ENCODE data around the gene USP33.

USP33 gene

GRCh38 chr1:77664939-77665516, 94.6 kb downstream of the USP33 start:
- H3K4me2 ChIP-seq (ENCODE audit: low read length) = no peak overlapping the region
- H2BK15ac ChIP-seq (replicated peaks; ENCODE audit: low read depth) = no peak overlapping the region
- no peak overlapping the region for H2AK5ac ChIP-seq (ENCODE audit: low read length)
- H3K79me2 ChIP-seq (ENCODE audit: control insufficient read depth, insufficient read depth, low read length) = peaks cover 41% of the 10 kb centered on the region
- no peaks in the 10 kb centered on the region for H3K4me1 ChIP-seq (ENCODE audit: control insufficient read depth, low read depth, low read length)
- no peak overlapping the region for H3K4me3 ChIP-seq (ENCODE audit: low read length)
- H2BK5ac ChIP-seq (ENCODE audit: low read length) = no peak overlapping the region
- no peak overlapping the region for H3K18ac ChIP-seq (ENCODE audit: low read length)
- H3K79me1 ChIP-seq (ENCODE audit: low read length) = peaks cover 8% of the 10 kb centered on the region
- H3K56ac ChIP-seq (ENCODE audit: low read length) = no peak overlapping the region
- H4K8ac ChIP-seq (ENCODE audit: low read depth, low read length) = no peak overlapping the region
- H3K4ac ChIP-seq (ENCODE audit: low read depth, low read length) = no peak overlapping the region
- WGBS (ENCODE audit: extremely low coverage, insufficient coverage, low lambda C conversion rate) = no CpG with 5 or more reads among the region's 3 CpGs
- no peak overlapping the region for H4K5ac ChIP-seq (ENCODE audit: low read length)
- no peaks in the 10 kb centered on the region for H3K36me3 ChIP-seq (ENCODE audit: control insufficient read depth, insufficient read depth, low read length)
- no peaks in the 10 kb centered on the region for H3K27me3 ChIP-seq (ENCODE audit: insufficient read depth, low read length, poor library complexity)
- no peak overlapping the region for H3K23ac ChIP-seq (ENCODE audit: low read length)
- no peak for DNase-seq
- no peak overlapping the region for H2BK120ac ChIP-seq (ENCODE audit: low read depth, low read length)
- H3K27ac ChIP-seq (ENCODE audit: low read depth, low read length) = no peak overlapping the region
- no peak overlapping the region for H3K9ac ChIP-seq (ENCODE audit: low read length)

GRCh38 chr1:77661696-77662095, 98.0 kb downstream of the USP33 start:
- Histone ChIP-seq H3K79me2 (ENCODE audit: control insufficient read depth, insufficient read depth, low read length) (peaks cover 37% of the 10 kb centered on the region), H3K56ac (ENCODE audit: low read length) (no peak overlapping the region), H3K27me3 (ENCODE audit: insufficient read depth, low read length, poor library complexity) (no peaks in the 10 kb centered on the region), H4K5ac (ENCODE audit: low read length) (no peak overlapping the region), H2BK5ac (ENCODE audit: low read length) (no peak overlapping the region), H2BK120ac (ENCODE audit: low read depth, low read length) (no peak overlapping the region), H3K4me3 (ENCODE audit: low read length) (no peak overlapping the region), H3K4ac (ENCODE audit: low read depth, low read length) (no peak overlapping the region), H3K18ac (ENCODE audit: low read length) (no peak overlapping the region), H2BK15ac (replicated peaks; ENCODE audit: low read depth) (no peak overlapping the region), H3K36me3 (ENCODE audit: control insufficient read depth, insufficient read depth, low read length) (no peaks in the 10 kb centered on the region), H3K23ac (ENCODE audit: low read length) (no peak overlapping the region), H3K27ac (ENCODE audit: low read depth, low read length) (no peak overlapping the region), H3K9ac (ENCODE audit: low read length) (no peak overlapping the region), H4K8ac (ENCODE audit: low read depth, low read length) (no peak overlapping the region), H2AK5ac (ENCODE audit: low read length) (no peak overlapping the region), H3K4me1 (ENCODE audit: control insufficient read depth, low read depth, low read length) (no peaks in the 10 kb centered on the region), H3K4me2 (ENCODE audit: low read length) (no peak overlapping the region), H3K79me1 (ENCODE audit: low read length) (peaks cover 8% of the 10 kb centered on the region)
- no CpG with 5 or more reads among the region's 4 CpGs for WGBS (ENCODE audit: extremely low coverage, insufficient coverage, low lambda C conversion rate)
- no peak for DNase-seq

- Histone ChIP-seq H3K4ac (ENCODE audit: low read depth, low read length) (no peak overlapping the region), H4K8ac (ENCODE audit: low read depth, low read length) (no peak overlapping the region), H3K4me2 (ENCODE audit: low read length) (no peak overlapping the region), H3K79me2 (ENCODE audit: control insufficient read depth, insufficient read depth, low read length) (peaks cover 33% of the 10 kb centered on the region), H3K27ac (ENCODE audit: low read depth, low read length) (no peak overlapping the region), H3K79me1 (ENCODE audit: low read length) (peaks cover 7% of the 10 kb centered on the region), H2AK5ac (ENCODE audit: low read length) (no peak overlapping the region), H2BK15ac (replicated peaks; ENCODE audit: low read depth) (no peak overlapping the region), H3K18ac (ENCODE audit: low read length) (no peak overlapping the region), H3K4me3 (ENCODE audit: low read length) (no peak overlapping the region), H3K9ac (ENCODE audit: low read length) (no peak overlapping the region), H2BK5ac (ENCODE audit: low read length) (no peak overlapping the region), H2BK120ac (ENCODE audit: low read depth, low read length) (no peak overlapping the region), H4K5ac (ENCODE audit: low read length) (no peak overlapping the region), H3K36me3 (ENCODE audit: control insufficient read depth, insufficient read depth, low read length) (no peaks in the 10 kb centered on the region), H3K27me3 (ENCODE audit: insufficient read depth, low read length, poor library complexity) (no peaks in the 10 kb centered on the region), H3K56ac (ENCODE audit: low read length) (no peak overlapping the region), H3K23ac (ENCODE audit: low read length) (no peak overlapping the region), H3K4me1 (ENCODE audit: control insufficient read depth, low read depth, low read length) (no peaks in the 10 kb centered on the region)
- WGBS (ENCODE audit: extremely low coverage, insufficient coverage, low lambda C conversion rate) = 100% methylated on average over 2 of the region's 4 CpGs
- no peak for DNase-seq
These were observed 99.6 kb downstream of the USP33 start for GRCh38 chr1:77659879-77660593.

GRCh38 chr1:77658271-77658670, 101.4 kb downstream of the USP33 start:
- no peak overlapping the region for H4K5ac ChIP-seq (ENCODE audit: low read length)
- WGBS (ENCODE audit: extremely low coverage, insufficient coverage, low lambda C conversion rate) = no CpG with 5 or more reads among the region's 6 CpGs
- H2BK5ac ChIP-seq (ENCODE audit: low read length) = no peak overlapping the region

GRCh38 chr1:77655431-77655974, 104.1 kb downstream of the USP33 start:
- Histone ChIP-seq H3K9ac (ENCODE audit: low read length) (no peak overlapping the region), H3K79me1 (ENCODE audit: low read length) (peaks cover 8% of the 10 kb centered on the region), H3K79me2 (ENCODE audit: control insufficient read depth, insufficient read depth, low read length) (peaks cover 34% of the 10 kb centered on the region), H3K36me3 (ENCODE audit: control insufficient read depth, insufficient read depth, low read length) (no peaks in the 10 kb centered on the region), H3K27me3 (ENCODE audit: insufficient read depth, low read length, poor library complexity) (no peaks in the 10 kb centered on the region), H3K18ac (ENCODE audit: low read length) (no peak overlapping the region), H4K8ac (ENCODE audit: low read depth, low read length) (no peak overlapping the region), H3K23ac (ENCODE audit: low read length) (no peak overlapping the region), H2AK5ac (ENCODE audit: low read length) (no peak overlapping the region), H3K56ac (ENCODE audit: low read length) (no peak overlapping the region), H2BK120ac (ENCODE audit: low read depth, low read length) (no peak overlapping the region), H4K5ac (ENCODE audit: low read length) (no peak overlapping the region), H3K4ac (ENCODE audit: low read depth, low read length) (no peak overlapping the region), H3K4me2 (ENCODE audit: low read length) (no peak overlapping the region), H2BK15ac (replicated peaks; ENCODE audit: low read depth) (no peak overlapping the region), H2BK5ac (ENCODE audit: low read length) (no peak overlapping the region), H3K4me1 (ENCODE audit: control insufficient read depth, low read depth, low read length) (no peaks in the 10 kb centered on the region), H3K4me3 (ENCODE audit: low read length) (no peak overlapping the region), H3K27ac (ENCODE audit: low read depth, low read length) (no peak overlapping the region)
- no CpG with 5 or more reads among the region's 2 CpGs for WGBS (ENCODE audit: extremely low coverage, insufficient coverage, low lambda C conversion rate)
- DNase-seq = no peak

More at GRCh38 chr1:77658271-77658670, 101.4 kb downstream of the USP33 start:
- Histone ChIP-seq H4K8ac (ENCODE audit: low read depth, low read length) (peak overlapping the region; percentile 28), H3K79me1 (ENCODE audit: low read length) (peaks cover 9% of the 10 kb centered on the region), H3K18ac (ENCODE audit: low read length) (no peak overlapping the region), H3K79me2 (ENCODE audit: control insufficient read depth, insufficient read depth, low read length) (peaks cover 33% of the 10 kb centered on the region), H3K9ac (ENCODE audit: low read length) (no peak overlapping the region), H2BK120ac (ENCODE audit: low read depth, low read length) (no peak overlapping the region), H3K4ac (ENCODE audit: low read depth, low read length) (no peak overlapping the region), H2BK15ac (replicated peaks; ENCODE audit: low read depth) (no peak overlapping the region), H3K4me3 (ENCODE audit: low read length) (no peak overlapping the region), H3K27ac (ENCODE audit: low read depth, low read length) (no peak overlapping the region), H3K4me2 (ENCODE audit: low read length) (no peak overlapping the region), H3K56ac (ENCODE audit: low read length) (no peak overlapping the region), H3K36me3 (ENCODE audit: control insufficient read depth, insufficient read depth, low read length) (no peaks in the 10 kb centered on the region), H3K4me1 (ENCODE audit: control insufficient read depth, low read depth, low read length) (no peaks in the 10 kb centered on the region), H3K23ac (ENCODE audit: low read length) (no peak overlapping the region), H3K27me3 (ENCODE audit: insufficient read depth, low read length, poor library complexity) (no peaks in the 10 kb centered on the region), H2AK5ac (ENCODE audit: low read length) (no peak overlapping the region)
- DNase-seq = no peak

All from mesendoderm (in vitro differentiated cells).